ENCODE data around the gene MCTP1.

Gene MCTP1

GRCh38 chr5:95272316-95272929 lies 12.5 kb downstream of the MCTP1 start:
- Mint-ChIP-seq H3K27me3 (peaks cover 21% of the 10 kb centered on the region), H3K4me3 (no peak overlapping the region), H3K36me3 (no peaks in the 10 kb centered on the region), H3K4me1 (no peaks in the 10 kb centered on the region), H3K9me3 (peaks cover 3% of the 10 kb centered on the region), H3K27ac (no peak overlapping the region)
- no peak for ATAC-seq

GRCh38 chr5:95262933-95263660 lies 21.8 kb downstream of the MCTP1 start:
- H3K27ac Mint-ChIP-seq, result no peak overlapping the region
- H3K4me1 Mint-ChIP-seq, result no peaks in the 10 kb centered on the region
- no peak for ATAC-seq
- H3K36me3 Mint-ChIP-seq, result no peaks in the 10 kb centered on the region
- no peaks in the 10 kb centered on the region for H3K9me3 Mint-ChIP-seq
- H3K4me3 Mint-ChIP-seq, result no peak overlapping the region
- H3K27me3 Mint-ChIP-seq, result no peaks in the 10 kb centered on the region

- no peak overlapping the region for H3K4me3 Mint-ChIP-seq
- no peaks in the 10 kb centered on the region for H3K36me3 Mint-ChIP-seq
- ATAC-seq, result peak; percentile 6
- H3K9me3 Mint-ChIP-seq, result no peaks in the 10 kb centered on the region
- no peaks in the 10 kb centered on the region for H3K4me1 Mint-ChIP-seq
- H3K27me3 Mint-ChIP-seq, result no peaks in the 10 kb centered on the region
- no peak overlapping the region for H3K27ac Mint-ChIP-seq
Observed at GRCh38 chr5:95261437-95262175, 23.3 kb downstream of the MCTP1 start.

- ATAC-seq, result no peak
Observed at GRCh38 chr5:95256991-95257390, 27.9 kb downstream of the MCTP1 start.

GRCh38 chr5:95256446-95256845 lies 28.4 kb downstream of the MCTP1 start:
- no peak for ATAC-seq
- Mint-ChIP-seq H3K4me1 (no peaks in the 10 kb centered on the region), H3K4me3 (no peak overlapping the region), H3K27me3 (no peaks in the 10 kb centered on the region), H3K9me3 (no peaks in the 10 kb centered on the region), H3K36me3 (no peaks in the 10 kb centered on the region), H3K27ac (no peak overlapping the region)

More at GRCh38 chr5:95256991-95257390, 27.9 kb downstream of the MCTP1 start:
- Mint-ChIP-seq H3K4me3 (no peak overlapping the region), H3K9me3 (no peaks in the 10 kb centered on the region), H3K27ac (no peak overlapping the region), H3K4me1 (no peaks in the 10 kb centered on the region), H3K27me3 (no peaks in the 10 kb centered on the region), H3K36me3 (no peaks in the 10 kb centered on the region)

- Mint-ChIP-seq H3K9me3 (no peaks in the 10 kb centered on the region), H3K4me1 (no peaks in the 10 kb centered on the region), H3K27ac (no peak overlapping the region), H3K4me3 (no peak overlapping the region), H3K36me3 (no peaks in the 10 kb centered on the region), H3K27me3 (no peaks in the 10 kb centered on the region)
- ATAC-seq, result no peak
Observed at GRCh38 chr5:95252801-95253200, 32.1 kb downstream of the MCTP1 start.

GRCh38 chr5:95251185-95251584 lies 33.7 kb downstream of the MCTP1 start:
- no peak for ATAC-seq
- Mint-ChIP-seq H3K4me3 (no peak overlapping the region), H3K27ac (no peak overlapping the region), H3K27me3 (no peaks in the 10 kb centered on the region), H3K36me3 (no peaks in the 10 kb centered on the region), H3K9me3 (peaks cover 4% of the 10 kb centered on the region), H3K4me1 (no peaks in the 10 kb centered on the region)

- Mint-ChIP-seq H3K36me3 (no peaks in the 10 kb centered on the region), H3K27ac (no peak overlapping the region), H3K4me1 (no peaks in the 10 kb centered on the region), H3K9me3 (peaks cover 15% of the 10 kb centered on the region), H3K27me3 (peaks cover 18% of the 10 kb centered on the region), H3K4me3 (no peak overlapping the region)
- ATAC-seq, result no peak
Observed at GRCh38 chr5:95244479-95244878, 40.4 kb downstream of the MCTP1 start.

- ATAC-seq, result peak; percentile 59
- Mint-ChIP-seq H3K27me3 (peaks cover 27% of the 10 kb centered on the region), H3K9me3 (peaks cover 14% of the 10 kb centered on the region), H3K36me3 (no peaks in the 10 kb centered on the region), H3K27ac (no peak overlapping the region), H3K4me1 (no peaks in the 10 kb centered on the region), H3K4me3 (no peak overlapping the region)
Observed at GRCh38 chr5:95241635-95242034, 43.3 kb downstream of the MCTP1 start.

- no peak overlapping the region for H3K4me3 Mint-ChIP-seq
- no peaks in the 10 kb centered on the region for H3K4me1 Mint-ChIP-seq
- H3K9me3 Mint-ChIP-seq, result peaks cover 14% of the 10 kb centered on the region
- H3K27me3 Mint-ChIP-seq, result peaks cover 27% of the 10 kb centered on the region
- H3K27ac Mint-ChIP-seq, result no peak overlapping the region
- no peaks in the 10 kb centered on the region for H3K36me3 Mint-ChIP-seq
- ATAC-seq, result no peak
Observed at GRCh38 chr5:95241161-95241560, 43.7 kb downstream of the MCTP1 start.

- Mint-ChIP-seq H3K27me3 (peaks cover 27% of the 10 kb centered on the region), H3K4me3 (no peak overlapping the region), H3K27ac (no peak overlapping the region), H3K9me3 (peaks cover 12% of the 10 kb centered on the region), H3K4me1 (no peaks in the 10 kb centered on the region), H3K36me3 (no peaks in the 10 kb centered on the region)
- no peak for ATAC-seq
Observed at GRCh38 chr5:95238560-95239325, 46.2 kb downstream of the MCTP1 start.

- Mint-ChIP-seq H3K4me3 (no peak overlapping the region), H3K36me3 (no peaks in the 10 kb centered on the region), H3K4me1 (no peaks in the 10 kb centered on the region), H3K27ac (no peak overlapping the region), H3K27me3 (peaks cover 18% of the 10 kb centered on the region), H3K9me3 (peaks cover 3% of the 10 kb centered on the region)
- ATAC-seq, result no peak
Observed at GRCh38 chr5:95237324-95237723, 47.6 kb downstream of the MCTP1 start.

- Mint-ChIP-seq H3K4me3 (no peak overlapping the region), H3K27me3 (peaks cover 11% of the 10 kb centered on the region), H3K36me3 (no peaks in the 10 kb centered on the region), H3K4me1 (no peaks in the 10 kb centered on the region), H3K9me3 (peaks cover 3% of the 10 kb centered on the region), H3K27ac (no peak overlapping the region)
- ATAC-seq, result no peak
Observed at GRCh38 chr5:95235439-95235982, 49.4 kb downstream of the MCTP1 start.

- ATAC-seq, result no peak
- no peaks in the 10 kb centered on the region for H3K36me3 Mint-ChIP-seq
- H3K27ac Mint-ChIP-seq, result no peak overlapping the region
- no peaks in the 10 kb centered on the region for H3K9me3 Mint-ChIP-seq
- no peak overlapping the region for H3K4me3 Mint-ChIP-seq
- H3K4me1 Mint-ChIP-seq, result no peaks in the 10 kb centered on the region
- H3K27me3 Mint-ChIP-seq, result no peaks in the 10 kb centered on the region
Observed at GRCh38 chr5:95229646-95230045, 55.2 kb downstream of the MCTP1 start.
